ENCODE measurements around the gene DIAPH2. TPM values are rescaled to one million over a fixed set of nuclear protein-coding genes. Genes with fewer than 3 reads are reported as not detected.

DIAPH2 gene
- total RNA-seq, 4 donors from 2014 or later: 36.6 to 78.3 (median 41.4) TPM

- ATAC-seq (ENCODE audit: low FRiP score): no peak
- no peak for DNase-seq (ENCODE audit: low spot score)
- no peak for TF ChIP-seq CTCF (IDR thresholded peaks at IDR 0.05)
Observed at GRCh38 chrX:96909291-96909690, 224.6 kb downstream of the DIAPH2 start.

- TF ChIP-seq CTCF (IDR thresholded peaks at IDR 0.05): no peak
- DNase-seq (ENCODE audit: low spot score): no peak
- ATAC-seq (ENCODE audit: low FRiP score): no peak
Observed at GRCh38 chrX:96918864-96919263, 234.2 kb downstream of the DIAPH2 start.

- DNase-seq (ENCODE audit: low spot score): no peak
- ATAC-seq (ENCODE audit: low FRiP score): no peak
- TF ChIP-seq CTCF (IDR thresholded peaks at IDR 0.05): no peak
Observed at GRCh38 chrX:96919672-96920071, 235.0 kb downstream of the DIAPH2 start.

- ATAC-seq (ENCODE audit: low FRiP score): no peak
- no peak for TF ChIP-seq CTCF (IDR thresholded peaks at IDR 0.05)
- DNase-seq (ENCODE audit: low spot score): no peak
Observed at GRCh38 chrX:96924581-96924980, 239.9 kb downstream of the DIAPH2 start.

- no peak for DNase-seq (ENCODE audit: low spot score)
- no peak for TF ChIP-seq CTCF (IDR thresholded peaks at IDR 0.05)
- ATAC-seq (ENCODE audit: low FRiP score): no peak
Observed at GRCh38 chrX:96929036-96929435, 244.4 kb downstream of the DIAPH2 start.

- ATAC-seq (ENCODE audit: low FRiP score) (no peak), DNase-seq (ENCODE audit: low spot score) (no peak)
- no peak for TF ChIP-seq CTCF (IDR thresholded peaks at IDR 0.05)
Observed at GRCh38 chrX:96957718-96958117, 273.1 kb downstream of the DIAPH2 start.

- no peak for DNase-seq (ENCODE audit: low spot score)
- no peak for ATAC-seq (ENCODE audit: low FRiP score)
- no peak for TF ChIP-seq CTCF (IDR thresholded peaks at IDR 0.05)
Observed at GRCh38 chrX:96971812-96972211, 287.2 kb downstream of the DIAPH2 start.
